Lower lobe of right lung (tissue), 2 donors: ENCODE measurements around the gene TBC1D22B. TPM values are rescaled to one million over a fixed set of nuclear protein-coding genes. Genes with fewer than 3 reads are reported as not detected.
"Not testable (repeated sequence)": the region's sequence is repeated elsewhere in the genome, so short reads cannot be mapped to it uniquely, and the experiment has no call there.

ENCODE experiments used
- ATAC-seq, 2 donors: fragments of 200-7000 bp; cut with Tn5 transposase; one replicate each; pipeline ENCODE4 v1.9.1; 2020 to 2022; ENCODE audit warnings: mild to moderate bottlenecking in 2 of 2, moderate library complexity in 2 of 2
- DNase-seq: peaks from one replicate; pipeline ENCODE4 v3.0.0-alpha.2; 2020
- H3K27ac ChIP-seq: fragments of 200-600 bp; one replicate; pipeline ENCODE4 v1.8.0; 2022
- H3K27me3 ChIP-seq: fragments of 200-600 bp; one replicate; pipeline ENCODE4 v1.8.0; 2022; ENCODE audit warnings: low read depth
- H3K36me3 ChIP-seq: fragments of 200-600 bp; one replicate; pipeline ENCODE4 v1.8.0; 2022; ENCODE audit warnings: mild to moderate bottlenecking
- H3K4me1 ChIP-seq: fragments of 200-600 bp; one replicate; pipeline ENCODE4 v1.8.0; 2022
- H3K4me3 ChIP-seq: fragments of 200-600 bp; one replicate; pipeline ENCODE4 v1.8.0; 2022; ENCODE audit warnings: mild to moderate bottlenecking
- H3K9me3 ChIP-seq: fragments of 200-600 bp; one replicate; pipeline ENCODE4 v1.8.0; 2022
- CTCF ChIP-seq: fragments of 200-600 bp; IDR thresholded peaks from one replicate; pipeline ENCODE4 v1.8.0; 2022; ENCODE audit warnings: antibody characterized with exemption, mild to moderate bottlenecking
- intact Hi-C: fragments of 100-400 bp; cut with DNase I; formaldehyde crosslinking; loops from one replicate; pipeline ENCODE4 v1.11.0; 2022
- total RNA-seq: library from RNA; stranded (reverse); fragmentation: NEBNext Ultra II Directional; extraction: Animal tissue kit (Norgen Biotek cat#: 25700); gene quantifications from one replicate; pipeline ENCODE4 v1.2.1, GENCODE V29; 2021
- donor health status: DM: no; HTN: yes; CAD: no; lungs with severe emphysema.

Gene TBC1D22B
- total RNA-seq, 1 donor from 2014 or later: 11.5 TPM

GRCh38 chr6:37340639-37340943, 83.0 kb downstream of the TBC1D22B start:
- Histone ChIP-seq H3K9me3 (no peaks in the 10 kb centered on the region), H3K36me3 (no peaks in the 10 kb centered on the region), H3K4me3 (no peak overlapping the region), H3K27me3 (no peaks in the 10 kb centered on the region), H3K27ac (no peak overlapping the region), H3K4me1 (no peaks in the 10 kb centered on the region)
- ATAC-seq (no peak), DNase-seq (no peak)
- intact Hi-C loops: no loop called here
- TF ChIP-seq CTCF: no peak

- intact Hi-C loops: no loop called here
- Histone ChIP-seq H3K9me3 (no peaks in the 10 kb centered on the region), H3K36me3 (no peaks in the 10 kb centered on the region), H3K27me3 (no peaks in the 10 kb centered on the region), H3K4me1 (no peaks in the 10 kb centered on the region), H3K27ac (no peak overlapping the region), H3K4me3 (no peak overlapping the region)
- ATAC-seq (no peak), DNase-seq (no peak)
- no peak for TF ChIP-seq CTCF
These were observed 85.7 kb downstream of the TBC1D22B start for GRCh38 chr6:37343248-37343647.

GRCh38 chr6:37344308-37344707, 86.7 kb downstream of the TBC1D22B start:
- Histone ChIP-seq H3K27ac (no peak overlapping the region), H3K4me3 (no peak overlapping the region), H3K27me3 (no peaks in the 10 kb centered on the region), H3K9me3 (no peaks in the 10 kb centered on the region), H3K4me1 (no peaks in the 10 kb centered on the region), H3K36me3 (no peaks in the 10 kb centered on the region)
- no peak for TF ChIP-seq CTCF
- DNase-seq (no peak), ATAC-seq (no peak)
- intact Hi-C loops: no loop called here

GRCh38 chr6:37345804-37346203, 88.2 kb downstream of the TBC1D22B start:
- H3K9me3 ChIP-seq, H3K4me3 ChIP-seq, DNase-seq, H3K36me3 ChIP-seq, ATAC-seq, H3K27me3 ChIP-seq, H3K4me1 ChIP-seq, intact Hi-C loops, H3K27ac ChIP-seq: not testable (repeated sequence)

GRCh38 chr6:37347177-37347576, 89.6 kb downstream of the TBC1D22B start:
- no peaks in the 10 kb centered on the region for H3K27me3 ChIP-seq

GRCh38 chr6:37347670-37348111, 90.1 kb downstream of the TBC1D22B start:
- ATAC-seq (no peak), DNase-seq (no peak)
- H3K4me3 ChIP-seq: no peak overlapping the region
- no peaks in the 10 kb centered on the region for H3K4me1 ChIP-seq
- intact Hi-C loops: no loop called here
- no peaks in the 10 kb centered on the region for H3K36me3 ChIP-seq
- H3K9me3 ChIP-seq: no peaks in the 10 kb centered on the region
- no peak for TF ChIP-seq CTCF
- no peaks in the 10 kb centered on the region for H3K27me3 ChIP-seq
- H3K27ac ChIP-seq: no peak overlapping the region

More at GRCh38 chr6:37347177-37347576, 89.6 kb downstream of the TBC1D22B start:
- ATAC-seq (no peak), DNase-seq (no peak)
- TF ChIP-seq CTCF: no peak
- Histone ChIP-seq H3K36me3 (no peaks in the 10 kb centered on the region), H3K4me1 (no peaks in the 10 kb centered on the region), H3K4me3 (no peak overlapping the region), H3K27ac (no peak overlapping the region), H3K9me3 (no peaks in the 10 kb centered on the region)
- intact Hi-C loops: no loop called here
